ENCODE results near the gene C10orf67.

The C10orf67 gene

DNA sequence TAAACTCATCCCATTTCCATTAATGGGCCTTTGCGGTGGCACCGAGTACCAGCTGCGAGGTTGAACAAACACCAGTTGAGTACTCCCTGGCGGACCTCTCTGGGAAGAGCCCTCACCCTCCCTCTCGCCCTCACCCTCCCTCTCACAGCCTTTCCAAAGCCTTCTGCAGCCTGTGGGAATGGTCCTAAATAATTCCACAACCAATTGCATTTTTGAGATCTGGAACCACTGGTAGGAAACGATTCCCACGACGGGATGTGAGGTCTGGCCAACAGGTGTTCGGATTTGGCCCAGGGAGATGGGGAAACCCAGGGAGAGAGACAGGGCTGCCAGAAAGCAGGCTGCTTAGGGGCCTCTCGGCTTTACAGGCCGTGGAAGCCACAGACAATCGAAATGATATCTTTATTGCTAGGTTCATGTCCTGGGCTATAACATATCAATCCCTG, 147.2 kb downstream of the C10orf67 start:
- Histone ChIP-seq H3K79me2 (ENCODE audit: control insufficient read depth, low read length) (no peaks in the 10 kb centered on the region), H3K36me3 (ENCODE audit: control insufficient read depth, low read length) (no peaks in the 10 kb centered on the region), H3K9me2 (replicated peaks; ENCODE audit: control insufficient read depth, low read length) (no peaks in the 10 kb centered on the region), H3K4me1 (ENCODE audit: control insufficient read depth, low read length) (no peaks in the 10 kb centered on the region), H3K27me3 (ENCODE audit: control insufficient read depth, low read length) (peaks cover 12% of the 10 kb centered on the region), H3K9me3 (ENCODE audit: control insufficient read depth, insufficient read depth, low read length) (no peaks in the 10 kb centered on the region), H3K4me3 (ENCODE audit: low read length) (no peak overlapping the region), H4K20me1 (ENCODE audit: control insufficient read depth, insufficient read depth, low read depth, low read length) (no peaks in the 10 kb centered on the region), H3K27ac (ENCODE audit: low read depth, low read length) (no peak overlapping the region), H3F3A (ENCODE audit: control insufficient read depth, insufficient read depth) (no peaks in the 10 kb centered on the region), H3K4me2 (ENCODE audit: low read length) (no peak overlapping the region)
- no peak for TF ChIP-seq EZH2phosphoT487 (IDR thresholded peaks at IDR 0.05; ENCODE audit: borderline replicate concordance, low read length)
- TF ChIP-seq, protein P1, sequence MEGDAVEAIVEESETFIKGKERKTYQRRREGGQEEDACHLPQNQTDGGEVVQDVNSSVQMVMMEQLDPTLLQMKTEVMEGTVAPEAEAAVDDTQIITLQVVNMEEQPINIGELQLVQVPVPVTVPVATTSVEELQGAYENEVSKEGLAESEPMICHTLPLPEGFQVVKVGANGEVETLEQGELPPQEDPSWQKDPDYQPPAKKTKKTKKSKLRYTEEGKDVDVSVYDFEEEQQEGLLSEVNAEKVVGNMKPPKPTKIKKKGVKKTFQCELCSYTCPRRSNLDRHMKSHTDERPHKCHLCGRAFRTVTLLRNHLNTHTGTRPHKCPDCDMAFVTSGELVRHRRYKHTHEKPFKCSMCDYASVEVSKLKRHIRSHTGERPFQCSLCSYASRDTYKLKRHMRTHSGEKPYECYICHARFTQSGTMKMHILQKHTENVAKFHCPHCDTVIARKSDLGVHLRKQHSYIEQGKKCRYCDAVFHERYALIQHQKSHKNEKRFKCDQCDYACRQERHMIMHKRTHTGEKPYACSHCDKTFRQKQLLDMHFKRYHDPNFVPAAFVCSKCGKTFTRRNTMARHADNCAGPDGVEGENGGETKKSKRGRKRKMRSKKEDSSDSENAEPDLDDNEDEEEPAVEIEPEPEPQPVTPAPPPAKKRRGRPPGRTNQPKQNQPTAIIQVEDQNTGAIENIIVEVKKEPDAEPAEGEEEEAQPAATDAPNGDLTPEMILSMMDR (IDR thresholded peaks at IDR 0.05; ENCODE audit: low read depth, low read length, poor library complexity, severe bottlenecking): no peak

DNA sequence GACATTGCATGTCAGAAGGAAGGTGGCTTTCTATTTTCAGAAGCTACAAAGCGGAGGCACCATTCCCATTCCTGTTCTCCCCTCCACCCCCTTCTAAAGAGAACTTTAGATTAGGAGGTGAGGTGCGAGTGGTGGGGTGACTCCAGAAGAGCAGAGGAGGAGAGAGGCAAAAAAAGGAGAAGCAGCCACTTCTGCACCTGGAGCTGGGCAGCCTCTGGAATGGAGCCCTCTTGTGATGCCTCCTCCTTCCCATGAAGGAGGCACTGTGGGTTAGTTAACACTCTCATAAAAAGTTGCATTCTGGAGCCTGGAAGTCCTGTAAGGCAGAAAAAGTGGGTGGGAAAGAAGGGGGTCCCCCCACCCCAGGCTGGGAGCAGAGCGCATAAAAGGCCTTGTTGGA, 147.7 kb downstream of the C10orf67 start:
- TF ChIP-seq EZH2phosphoT487 (IDR thresholded peaks at IDR 0.05; ENCODE audit: borderline replicate concordance, low read length): no peak
- TF ChIP-seq, protein P1 (IDR thresholded peaks at IDR 0.05; ENCODE audit: low read depth, low read length, poor library complexity, severe bottlenecking): no peak
- H3K27me3 ChIP-seq (ENCODE audit: control insufficient read depth, low read length): peaks cover 8% of the 10 kb centered on the region
- no peak overlapping the region for H3K4me2 ChIP-seq (ENCODE audit: low read length)
- H3F3A ChIP-seq (ENCODE audit: control insufficient read depth, insufficient read depth): no peaks in the 10 kb centered on the region
- H4K20me1 ChIP-seq (ENCODE audit: control insufficient read depth, insufficient read depth, low read depth, low read length): no peaks in the 10 kb centered on the region
- no peaks in the 10 kb centered on the region for H3K79me2 ChIP-seq (ENCODE audit: control insufficient read depth, low read length)
- H3K4me1 ChIP-seq (ENCODE audit: control insufficient read depth, low read length): no peaks in the 10 kb centered on the region
- H3K36me3 ChIP-seq (ENCODE audit: control insufficient read depth, low read length): no peaks in the 10 kb centered on the region
- H3K4me3 ChIP-seq (ENCODE audit: low read length): no peak overlapping the region
- no peaks in the 10 kb centered on the region for H3K9me2 ChIP-seq (replicated peaks; ENCODE audit: control insufficient read depth, low read length)
- no peaks in the 10 kb centered on the region for H3K9me3 ChIP-seq (ENCODE audit: control insufficient read depth, insufficient read depth, low read length)
- no peak overlapping the region for H3K27ac ChIP-seq (ENCODE audit: low read depth, low read length)

DNA sequence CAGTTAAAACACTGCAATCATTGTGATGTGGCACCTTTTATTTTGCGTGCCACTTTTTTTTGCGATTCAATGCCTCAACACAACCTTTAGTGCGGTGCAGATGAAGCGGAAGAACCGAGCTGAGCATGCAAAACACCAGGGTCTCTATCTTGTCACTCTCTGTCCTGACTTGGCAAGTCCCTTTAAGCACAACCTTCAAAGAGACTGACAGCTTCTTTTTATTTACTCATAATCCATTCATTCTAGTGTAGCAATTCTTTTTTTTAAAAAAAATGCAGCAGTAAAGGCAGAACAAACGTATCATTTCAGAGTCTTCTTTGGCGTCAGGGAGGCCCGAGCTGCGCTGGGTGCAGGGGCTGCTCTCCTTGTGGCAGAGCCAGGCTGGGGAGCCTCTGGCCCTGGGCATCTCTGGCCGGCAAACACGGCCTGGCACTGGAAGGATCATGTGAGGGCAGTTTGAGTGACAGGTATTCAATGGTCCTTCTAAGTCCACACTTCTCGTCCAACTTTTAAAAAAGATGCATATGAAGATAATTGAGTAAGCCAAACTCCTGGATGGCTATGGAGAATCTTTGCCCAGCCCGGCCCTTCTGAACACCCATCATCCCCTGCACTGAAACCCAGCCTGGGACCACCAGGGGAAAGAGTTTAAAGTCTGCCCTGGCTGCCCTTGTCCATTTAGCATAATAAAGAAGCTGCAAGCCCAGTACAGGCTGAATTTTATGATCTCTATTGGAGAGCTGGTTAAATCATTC, 148.6 kb downstream of the C10orf67 start:
- no peaks in the 10 kb centered on the region for H3K9me2 ChIP-seq (replicated peaks; ENCODE audit: control insufficient read depth, low read length)
- H4K20me1 ChIP-seq (ENCODE audit: control insufficient read depth, insufficient read depth, low read depth, low read length): no peaks in the 10 kb centered on the region
- H3K4me1 ChIP-seq (ENCODE audit: control insufficient read depth, low read length): no peaks in the 10 kb centered on the region
- TF ChIP-seq EZH2phosphoT487 (IDR thresholded peaks at IDR 0.05; ENCODE audit: borderline replicate concordance, low read length): no peak
- TF ChIP-seq, protein P1 (IDR thresholded peaks at IDR 0.05; ENCODE audit: low read depth, low read length, poor library complexity, severe bottlenecking): no peak
- H3K79me2 ChIP-seq (ENCODE audit: control insufficient read depth, low read length): no peaks in the 10 kb centered on the region
- no peaks in the 10 kb centered on the region for H3K9me3 ChIP-seq (ENCODE audit: control insufficient read depth, insufficient read depth, low read length)
- H3K4me3 ChIP-seq (ENCODE audit: low read length): no peak overlapping the region
- H3F3A ChIP-seq (ENCODE audit: control insufficient read depth, insufficient read depth): no peaks in the 10 kb centered on the region
- H3K4me2 ChIP-seq (ENCODE audit: low read length): no peak overlapping the region
- no peak overlapping the region for H3K27ac ChIP-seq (ENCODE audit: low read depth, low read length)
- no peaks in the 10 kb centered on the region for H3K36me3 ChIP-seq (ENCODE audit: control insufficient read depth, low read length)
- peaks cover 2% of the 10 kb centered on the region; the same call in 1 of the 2 replicates for H3K27me3 ChIP-seq (ENCODE audit: control insufficient read depth, low read length)
